ELF-1 (cell line): Measurements from ENCODE around the gene FAM43B.

Source experiments
- DNase-seq: peaks from one replicate; pipeline ENCODE4 v3.0.0-alpha.2; 2016; ENCODE audit warnings: low read depth, low spot score

FAM43B gene

GRCh38 chr1:20551161-20551560 is 1.2 kb upstream of the FAM43B start:
- DNase-seq, result no peak

DNA sequence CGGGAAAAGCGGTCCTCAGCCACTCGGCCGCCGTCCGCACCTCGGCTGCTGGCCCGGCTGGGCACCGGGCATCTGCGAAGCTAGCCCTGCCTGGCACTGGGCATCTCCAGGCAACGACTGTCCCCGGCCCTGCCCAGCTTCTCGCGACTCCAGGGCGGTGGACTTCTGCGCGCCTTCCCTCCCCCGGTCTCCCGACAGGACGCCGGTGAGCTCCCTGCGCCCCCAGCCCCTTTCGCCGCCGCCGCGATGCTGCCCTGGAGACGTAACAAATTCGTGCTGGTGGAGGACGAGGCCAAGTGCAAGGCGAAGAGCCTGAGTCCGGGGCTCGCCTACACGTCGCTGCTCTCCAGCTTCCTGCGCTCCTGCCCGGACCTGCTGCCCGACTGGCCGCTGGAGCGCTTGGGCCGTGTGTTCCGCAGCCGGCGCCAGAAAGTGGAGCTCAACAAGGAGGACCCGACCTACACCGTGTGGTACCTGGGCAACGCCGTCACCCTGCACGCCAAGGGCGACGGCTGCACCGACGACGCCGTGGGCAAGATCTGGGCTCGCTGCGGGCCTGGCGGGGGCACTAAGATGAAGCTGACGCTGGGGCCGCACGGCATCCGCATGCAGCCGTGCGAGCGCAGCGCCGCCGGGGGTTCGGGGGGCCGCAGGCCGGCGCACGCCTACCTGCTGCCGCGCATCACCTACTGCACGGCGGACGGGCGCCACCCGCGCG is 514 bp downstream of the FAM43B start:
- DNase-seq, result peak; percentile 48

GRCh38 chr1:20555025-20555757 is 2.8 kb downstream of the FAM43B start:
- DNase-seq, result no peak

DNA sequence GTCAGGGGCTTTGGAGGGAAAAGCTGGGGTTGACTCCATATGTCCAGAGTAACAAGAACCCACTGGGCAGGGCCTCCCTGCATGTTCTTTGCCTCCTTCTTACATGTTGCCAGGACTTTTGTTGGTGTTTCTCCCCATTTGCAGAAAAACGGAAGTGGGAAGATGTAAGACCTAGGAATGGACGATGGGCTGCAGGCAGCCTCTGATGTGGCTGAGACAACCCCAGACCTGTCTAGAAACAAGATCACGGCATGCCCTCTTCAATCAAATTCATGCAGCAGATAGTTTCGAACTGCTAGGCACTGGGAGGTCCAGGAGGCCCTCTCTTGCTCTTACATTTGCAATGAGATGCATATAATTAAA is 3.4 kb downstream of the FAM43B start:
- no peak for DNase-seq

- no peak for DNase-seq
These were observed 5.8 kb downstream of the FAM43B start for GRCh38 chr1:20558191-20558590.

DNA sequence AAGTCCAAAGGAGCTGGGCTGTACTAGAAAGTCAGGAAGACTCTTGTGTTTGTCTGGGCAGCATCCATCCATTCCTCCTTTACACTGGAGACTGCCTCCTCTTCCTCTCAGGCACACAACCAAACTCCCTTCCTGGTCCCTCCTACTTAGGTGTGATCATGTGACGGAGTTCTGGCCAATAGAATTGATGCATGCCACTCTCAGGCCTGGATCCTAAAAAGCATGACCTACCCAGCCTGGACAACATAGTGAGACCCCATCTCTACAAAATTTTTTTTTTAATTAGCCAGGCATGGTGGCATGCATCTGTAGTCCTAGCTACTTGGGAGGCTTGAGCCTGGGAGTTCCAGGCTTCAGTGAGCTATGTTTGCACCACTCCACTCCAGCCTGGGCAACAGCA is 8.6 kb downstream of the FAM43B start:
- no peak for DNase-seq

- no peak for DNase-seq
These were observed 12.9 kb downstream of the FAM43B start for GRCh38 chr1:20565234-20565633.

GRCh38 chr1:20569523-20570098 is 17.2 kb downstream of the FAM43B start:
- no peak for DNase-seq

GRCh38 chr1:20571427-20571826 is 19.1 kb downstream of the FAM43B start:
- no peak for DNase-seq

DNA sequence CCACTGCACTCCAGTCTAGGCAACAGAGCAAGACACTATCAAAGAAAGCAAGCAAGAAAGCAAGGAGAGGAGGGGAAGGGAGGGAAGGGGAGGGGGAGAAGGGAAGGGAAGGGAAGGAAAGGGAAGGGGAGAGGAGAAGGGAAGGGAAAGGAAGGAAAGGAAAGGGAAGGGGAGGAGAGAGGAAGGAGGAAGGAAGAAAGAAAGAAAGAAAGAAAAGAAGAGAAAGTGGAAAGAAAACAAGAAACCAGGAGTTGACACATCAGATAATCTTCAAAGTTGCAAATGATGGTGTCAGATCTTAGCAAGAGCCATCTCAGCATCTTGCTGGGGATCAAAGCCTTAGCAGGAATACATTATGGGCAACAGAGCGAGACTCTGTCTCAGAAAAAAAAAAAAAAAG is 21.6 kb downstream of the FAM43B start:
- no peak for DNase-seq

DNA sequence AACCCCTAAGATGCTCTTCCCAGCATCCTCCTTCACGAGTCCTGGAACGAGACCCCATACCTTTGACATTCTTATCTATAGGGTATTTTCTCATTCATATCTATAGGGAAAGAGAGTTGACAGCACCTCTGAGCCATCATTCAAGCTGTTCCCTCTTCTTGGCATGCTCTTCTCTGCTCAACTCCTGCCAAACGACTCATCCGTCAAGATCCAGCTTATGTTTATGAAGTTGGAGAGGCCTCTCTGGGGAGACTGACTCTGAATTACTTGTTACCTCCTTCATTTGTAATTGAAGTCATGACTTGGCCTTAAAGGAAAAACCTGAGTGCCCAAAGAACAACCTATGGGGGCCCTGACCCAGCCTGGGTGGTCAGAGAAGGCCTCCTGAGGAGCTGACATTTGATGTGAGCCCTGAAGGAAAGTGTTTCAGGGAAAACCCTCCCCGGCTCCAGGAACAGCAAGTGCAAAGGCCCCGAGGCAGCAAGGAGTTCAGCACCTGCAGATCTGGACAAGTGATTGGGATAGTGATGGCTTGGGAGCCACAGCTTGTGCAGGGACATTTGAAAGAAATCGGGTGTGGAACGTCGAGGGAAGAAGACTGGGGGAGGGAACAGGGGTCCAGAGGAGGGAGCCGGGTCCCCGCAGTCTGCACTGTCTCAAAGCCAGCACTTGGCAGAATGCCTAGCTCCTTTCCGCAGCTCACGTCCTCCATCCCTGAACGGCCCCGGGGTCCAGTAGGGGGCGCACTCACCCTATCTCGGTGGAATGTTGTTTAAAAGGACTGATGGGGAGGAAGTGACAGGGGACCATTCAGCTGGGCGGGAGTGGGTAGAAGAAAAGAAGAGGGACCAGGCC is 22.5 kb downstream of the FAM43B start:
- peak; percentile 89 for DNase-seq

DNA sequence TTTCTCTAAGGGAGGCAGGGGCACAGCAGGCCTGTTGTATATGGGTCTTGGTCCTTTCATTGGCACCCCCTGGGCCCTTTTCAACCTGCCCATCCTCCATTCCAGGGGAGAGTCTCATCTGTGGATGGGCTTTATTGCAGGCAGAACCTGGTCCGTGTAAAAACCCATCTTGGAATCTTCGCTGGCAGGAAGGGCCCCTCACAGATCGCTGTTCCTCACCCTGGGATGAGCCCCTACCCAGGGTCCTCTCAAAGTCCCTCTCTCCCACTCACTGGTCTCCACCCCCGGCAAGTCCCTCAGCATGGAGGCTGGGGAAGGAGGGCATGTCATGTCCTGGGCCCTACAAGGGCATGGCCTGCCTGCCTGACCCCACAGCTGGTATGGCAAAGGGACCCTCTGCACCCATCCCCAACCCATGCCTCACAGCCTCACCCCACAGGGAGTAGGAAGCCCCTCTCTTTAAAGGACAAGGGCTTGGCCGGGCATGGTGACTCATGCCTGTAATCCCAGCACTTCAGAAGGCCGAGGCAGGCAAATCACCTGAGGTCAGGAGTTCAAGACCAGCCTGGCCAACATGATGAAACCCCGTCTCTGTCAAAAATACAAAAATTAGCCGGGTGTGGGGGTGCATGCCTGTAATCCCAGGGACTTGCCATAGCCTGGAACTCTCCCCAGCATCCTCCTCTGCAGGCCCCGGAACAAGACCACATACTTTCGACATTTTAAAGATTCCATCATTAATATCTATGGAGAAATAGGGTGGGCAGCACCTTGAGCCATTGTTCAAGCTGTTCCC is 23.4 kb downstream of the FAM43B start:
- DNase-seq, result no peak

GRCh38 chr1:20578062-20578461 is 25.7 kb downstream of the FAM43B start:
- no peak for DNase-seq

GRCh38 chr1:20578721-20579395 is 26.5 kb downstream of the FAM43B start:
- DNase-seq, result no peak

DNA sequence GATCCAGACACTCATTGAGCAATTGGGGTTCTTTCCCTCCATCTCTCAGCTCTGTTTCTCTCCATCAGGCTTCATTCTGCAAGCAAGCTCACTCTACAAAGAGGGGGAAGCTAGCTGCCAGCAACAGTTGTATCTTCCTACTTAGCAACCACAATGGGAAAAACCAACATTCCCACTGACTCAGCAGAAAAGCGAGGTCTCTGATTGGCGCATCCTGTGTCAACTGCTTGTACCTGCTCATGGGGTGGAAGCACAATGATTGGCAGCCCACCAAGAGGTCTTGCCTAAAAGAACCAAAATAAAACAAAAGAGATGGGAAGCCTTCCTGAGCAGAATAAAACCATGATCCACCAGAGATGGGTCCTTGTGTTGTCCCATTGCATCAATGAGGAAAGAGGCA is 32.5 kb downstream of the FAM43B start:
- DNase-seq, result peak; percentile 76

GRCh38 chr1:20586953-20587660 is 34.7 kb downstream of the FAM43B start:
- DNase-seq, result no peak

- no peak for DNase-seq
These were observed 35.3 kb downstream of the FAM43B start for GRCh38 chr1:20587661-20588053.

GRCh38 chr1:20588634-20589225 is 36.4 kb downstream of the FAM43B start, which contains the start of gene CDA:
CDA (plus strand) TSS chr1:20589097; CDS start chr1:20589130, 33 bp downstream.
- DNase-seq, result peak; percentile 49
